Ishikawa (cell line): Measurements from ENCODE around the gene JOSD2.

Experiments
- CREB1 ChIP-seq: IDR thresholded peaks from 2 replicates; pipeline ENCODE4 v1.6.1; 2012; ENCODE audit warnings: low read depth
- EGR1 ChIP-seq: IDR thresholded peaks from 2 replicates; pipeline ENCODE4 v1.6.1; 2012
- FOXM1 ChIP-seq: IDR thresholded peaks from 2 replicates; pipeline ENCODE4 v1.6.1; 2012; ENCODE audit warnings: low read depth, borderline replicate concordance
- RAD21 ChIP-seq: IDR thresholded peaks from 2 replicates; pipeline ENCODE4 v1.6.1; 2012; ENCODE audit warnings: low read depth
- YY1 ChIP-seq: IDR thresholded peaks from 2 replicates; pipeline ENCODE4 v1.6.1; 2012; ENCODE audit warnings: low read depth
- TF ChIP-seq, protein P1 (sequence below): IDR thresholded peaks from 2 replicates; pipeline ENCODE4 v1.6.1; 2012
- TF ChIP-seq, protein P2 (sequence below): IDR thresholded peaks from 2 replicates; pipeline ENCODE4 v1.6.1; 2012; ENCODE audit warnings: low read depth, mild to moderate bottlenecking

DNA sequence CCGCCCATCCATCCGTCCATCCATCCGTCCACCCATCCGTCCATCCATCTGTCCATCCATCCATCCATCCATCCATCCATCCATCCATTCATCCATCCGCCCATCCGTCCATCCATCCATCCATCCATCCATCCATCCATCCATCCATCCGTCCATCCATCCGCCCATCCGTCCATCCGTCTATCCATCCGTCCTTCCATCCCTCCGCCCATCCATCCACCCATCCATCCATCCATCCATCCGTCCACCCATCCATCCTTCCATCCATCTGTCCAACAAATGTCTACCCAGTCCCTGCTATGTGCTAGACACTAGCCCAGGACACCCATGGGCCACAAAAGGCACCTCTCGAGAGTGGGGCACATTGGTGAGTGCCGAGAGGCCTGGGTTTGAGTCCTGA is 41.5 kb upstream of the JOSD2 start:
- TF ChIP-seq, protein P1, sequence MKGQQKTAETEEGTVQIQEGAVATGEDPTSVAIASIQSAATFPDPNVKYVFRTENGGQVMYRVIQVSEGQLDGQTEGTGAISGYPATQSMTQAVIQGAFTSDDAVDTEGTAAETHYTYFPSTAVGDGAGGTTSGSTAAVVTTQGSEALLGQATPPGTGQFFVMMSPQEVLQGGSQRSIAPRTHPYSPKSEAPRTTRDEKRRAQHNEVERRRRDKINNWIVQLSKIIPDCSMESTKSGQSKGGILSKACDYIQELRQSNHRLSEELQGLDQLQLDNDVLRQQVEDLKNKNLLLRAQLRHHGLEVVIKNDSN = no peak
- TF ChIP-seq FOXM1 (no peak), EGR1 (no peak), CREB1 (no peak), RAD21 (no peak), YY1 (no peak)
- TF ChIP-seq, protein P2, sequence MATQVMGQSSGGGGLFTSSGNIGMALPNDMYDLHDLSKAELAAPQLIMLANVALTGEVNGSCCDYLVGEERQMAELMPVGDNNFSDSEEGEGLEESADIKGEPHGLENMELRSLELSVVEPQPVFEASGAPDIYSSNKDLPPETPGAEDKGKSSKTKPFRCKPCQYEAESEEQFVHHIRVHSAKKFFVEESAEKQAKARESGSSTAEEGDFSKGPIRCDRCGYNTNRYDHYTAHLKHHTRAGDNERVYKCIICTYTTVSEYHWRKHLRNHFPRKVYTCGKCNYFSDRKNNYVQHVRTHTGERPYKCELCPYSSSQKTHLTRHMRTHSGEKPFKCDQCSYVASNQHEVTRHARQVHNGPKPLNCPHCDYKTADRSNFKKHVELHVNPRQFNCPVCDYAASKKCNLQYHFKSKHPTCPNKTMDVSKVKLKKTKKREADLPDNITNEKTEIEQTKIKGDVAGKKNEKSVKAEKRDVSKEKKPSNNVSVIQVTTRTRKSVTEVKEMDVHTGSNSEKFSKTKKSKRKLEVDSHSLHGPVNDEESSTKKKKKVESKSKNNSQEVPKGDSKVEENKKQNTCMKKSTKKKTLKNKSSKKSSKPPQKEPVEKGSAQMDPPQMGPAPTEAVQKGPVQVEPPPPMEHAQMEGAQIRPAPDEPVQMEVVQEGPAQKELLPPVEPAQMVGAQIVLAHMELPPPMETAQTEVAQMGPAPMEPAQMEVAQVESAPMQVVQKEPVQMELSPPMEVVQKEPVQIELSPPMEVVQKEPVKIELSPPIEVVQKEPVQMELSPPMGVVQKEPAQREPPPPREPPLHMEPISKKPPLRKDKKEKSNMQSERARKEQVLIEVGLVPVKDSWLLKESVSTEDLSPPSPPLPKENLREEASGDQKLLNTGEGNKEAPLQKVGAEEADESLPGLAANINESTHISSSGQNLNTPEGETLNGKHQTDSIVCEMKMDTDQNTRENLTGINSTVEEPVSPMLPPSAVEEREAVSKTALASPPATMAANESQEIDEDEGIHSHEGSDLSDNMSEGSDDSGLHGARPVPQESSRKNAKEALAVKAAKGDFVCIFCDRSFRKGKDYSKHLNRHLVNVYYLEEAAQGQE = no peak
